Spleen (tissue), 11 donors: ENCODE measurements around the gene KANK2. TPM values are rescaled to one million over a fixed set of nuclear protein-coding genes. Genes with fewer than 3 reads are reported as not detected.

Experiments used
- DNase-seq: peaks from one replicate; pipeline ENCODE4 v3.0.0-alpha.2; 2020
- H3K27ac ChIP-seq, 8 donors: fragments of 200-600 bp; sonication (generic) in 7 of 8; 1 replicate in 4 of 8; 2 replicates in 4 of 8; pipeline versions ENCODE4 v1.5.0 to v1.8.0; 2016 to 2021; ENCODE audit warnings: inconsistent platforms in 4 of 8, mild to moderate bottlenecking in 4 of 8, moderate library complexity in 1 of 8
- H3K27me3 ChIP-seq, 7 donors: fragments of 200-600 bp; sonication (generic) in 6 of 7; replicated peaks in 1 of 7; 1 replicate in 4 of 7; 2 replicates in 3 of 7; pipeline versions ENCODE4 v1.5.0 to v1.8.0; 2016 to 2021; ENCODE audit warnings: inconsistent platforms in 3 of 7, mild to moderate bottlenecking in 1 of 7
- H3K36me3 ChIP-seq, 6 donors: fragments of 200-600 bp; sonication (generic) in 5 of 6; 1 replicate in 4 of 6; 2 replicates in 2 of 6; pipeline versions ENCODE4 v1.5.0 to v1.8.0; 2016 to 2021; ENCODE audit warnings: inconsistent platforms in 2 of 6
- H3K4me1 ChIP-seq, 6 donors: fragments of 200-600 bp; sonication (generic) in 5 of 6; 1 replicate in 3 of 6; 2 replicates in 3 of 6; pipeline versions ENCODE4 v1.5.0 to v1.8.0; 2016 to 2021; ENCODE audit warnings: inconsistent platforms in 3 of 6
- H3K4me3 ChIP-seq, 8 donors: fragments of 200-600 bp; sonication (generic) in 7 of 8; 1 replicate in 4 of 8; 2 replicates in 4 of 8; pipeline versions ENCODE4 v1.5.0 to v1.8.0; 2016 to 2021; ENCODE audit warnings: inconsistent platforms in 4 of 8, mild to moderate bottlenecking in 4 of 8, moderate library complexity in 2 of 8
- H3K9me3 ChIP-seq, 8 donors: fragments of 200-600 bp; sonication (generic) in 7 of 8; 1 replicate in 4 of 8; 2 replicates in 4 of 8; pipeline versions ENCODE4 v1.5.0 to v1.8.0; 2016 to 2021; ENCODE audit warnings: inconsistent platforms in 4 of 8
- CTCF ChIP-seq, 11 experiments: fragments of 200-600 bp in 7 of 11; fragments of 450-650 bp in 4 of 11; sonication (generic) in 4 of 11; IDR thresholded peaks in 8 of 11; conservative IDR thresholded peaks in 3 of 11; 1 replicate in 7 of 11; 2 replicates in 4 of 11; pipeline versions ENCODE4 v1.4.0 to v1.8.0; 2016 to 2021; ENCODE audit warnings: antibody characterized with exemption in 11 of 11, inconsistent platforms in 4 of 11, mild to moderate bottlenecking in 1 of 11
- POLR2A ChIP-seq, 3 donors: fragments of 450-650 bp; IDR thresholded peaks; one replicate each; pipeline ENCODE4 v1.5.1; 2017; ENCODE audit warnings: antibody characterized with exemption in 3 of 3, mild to moderate bottlenecking in 1 of 3
- POLR2AphosphoS5 ChIP-seq, 3 donors: sonication (generic); formaldehyde crosslinking; IDR thresholded peaks; one replicate each; pipeline ENCODE4 v1.5.1; 2017; ENCODE audit warnings: antibody characterized with exemption in 3 of 3
- WGBS, 5 donors: extraction: QIAGEN DNeasy Blood & Tissue Kit in 3 of 5; methylation state at CpG; one replicate each; pipeline versions ENCODE4 v1.1.5 to v1.1.7; 2013 to 2018; 5-methylcytosine and 5-hydroxymethylcytosine counted together
- intact Hi-C: fragments of 100-400 bp; cut with DNase I; formaldehyde crosslinking; loops from one replicate; pipeline ENCODE4 v1.15.0; 2023; ENCODE audit warnings: low total_unique reads
- polyA plus RNA-seq, 3 donors: library from polyadenylated mRNA; stranded (reverse); fragments of 200-250 nt; gene quantifications; one replicate each; pipeline ENCODE4 v1.2.1, GENCODE V29; 2013
- total RNA-seq, 7 donors: library from RNA; depleted of rRNA in 3 of 7; stranded (reverse); fragments of >200 nt in 3 of 7; fragmentation: NEBNext Ultra II Directional in 4 of 7; extraction: Animal tissue kit (Norgen Biotek cat#: 25700) in 4 of 7; gene quantifications; one replicate each; pipeline versions ENCODE4 v1.1.0 to v1.2.1, GENCODE V29; 2016 to 2021
- donor health status: healthy with polysubstance abuse.
- donor health status: DM: no; HTN: no; CAD: no; lungs with moderate emphysema.
- donor health status: DM: no; HTN: no; CAD: no.
- donor health status: Bipolar disorder and iron deficiency.
- donor health status: healthy.
- donor health status: DM: no; HTN: no; CAD: no.
- donor health status: DM: yes; HTN: yes; CAD: no.

The KANK2 gene
- total and polyA plus RNA-seq, 10 donors, result 16.3 to 144 (median 84.5) TPM

- Histone ChIP-seq H3K9me3 (peaks cover 0 to 17% (median 12%) of the 10 kb centered on the region in 8 donors), H3K36me3 (peaks cover 0 to 74% (median 18%) of the 10 kb centered on the region in 6 donors), H3K4me3 (no peak overlapping the region), H3K27me3 (no peaks in the 10 kb centered on the region), H3K27ac (no peak overlapping the region), H3K4me1 (no peaks in the 10 kb centered on the region)
- 88 to 97% (median 92%) methylated on average over 3 of the region's 3 CpGs for WGBS, 5 donors
- intact Hi-C loops, result no loop called here
- no peak for DNase-seq
- TF ChIP-seq POLR2AphosphoS5 (IDR thresholded peaks at IDR 0.05) (no peak), CTCF (IDR thresholded peaks at IDR 0.05 in 8 of 11, conservative IDR thresholded peaks at IDR 0.05 in 3 of 11) (no peak), POLR2A (IDR thresholded peaks at IDR 0.05) (no peak)
Observed at GRCh38 chr19:11223200-11223599, 25.9 kb upstream of the KANK2 start.

- Histone ChIP-seq H3K27ac (no peak overlapping the region), H3K36me3 (peaks cover 0 to 78% (median 18%) of the 10 kb centered on the region in 6 donors), H3K4me1 (no peaks in the 10 kb centered on the region), H3K27me3 (no peaks in the 10 kb centered on the region), H3K4me3 (no peak overlapping the region), H3K9me3 (peaks cover 0 to 17% (median 12%) of the 10 kb centered on the region in 8 donors)
- WGBS, 5 donors, result 94 to 100% (median 96%) methylated on average over 3 of the region's 3 CpGs
- intact Hi-C loops, result no loop called here
- no peak for DNase-seq
- TF ChIP-seq CTCF (IDR thresholded peaks at IDR 0.05 in 8 of 11, conservative IDR thresholded peaks at IDR 0.05 in 3 of 11) (no peak), POLR2A (IDR thresholded peaks at IDR 0.05) (no peak), POLR2AphosphoS5 (IDR thresholded peaks at IDR 0.05) (no peak)
Observed at GRCh38 chr19:11221082-11221598, 23.8 kb upstream of the KANK2 start.

GRCh38 chr19:11214387-11214786 lies 17.0 kb upstream of the KANK2 start:
- intact Hi-C loops, result no loop called here
- Histone ChIP-seq H3K27ac (no peak overlapping the region), H3K27me3 (no peaks in the 10 kb centered on the region), H3K4me3 (no peak overlapping the region), H3K9me3 (no peaks in the 10 kb centered on the region), H3K4me1 (no peaks in the 10 kb centered on the region), H3K36me3 (peaks cover 0 to 70% (median 13%) of the 10 kb centered on the region in 6 donors)
- no peak for DNase-seq
- TF ChIP-seq POLR2A (IDR thresholded peaks at IDR 0.05) (no peak), POLR2AphosphoS5 (IDR thresholded peaks at IDR 0.05) (no peak), CTCF (IDR thresholded peaks at IDR 0.05 in 8 of 11, conservative IDR thresholded peaks at IDR 0.05 in 3 of 11) (no peak)
- WGBS, 5 donors, result 80 to 98% (median 91%) methylated on average over 6 of the region's 6 CpGs

GRCh38 chr19:11210656-11210928 lies 13.2 kb upstream of the KANK2 start:
- Histone ChIP-seq H3K36me3 (peaks cover 0 to 66% (median 10%) of the 10 kb centered on the region in 6 donors), H3K27me3 (no peaks in the 10 kb centered on the region), H3K4me1 (no peaks in the 10 kb centered on the region), H3K4me3 (no peak overlapping the region), H3K9me3 (no peaks in the 10 kb centered on the region), H3K27ac (no peak overlapping the region)
- TF ChIP-seq POLR2AphosphoS5 (IDR thresholded peaks at IDR 0.05) (no peak), CTCF (IDR thresholded peaks at IDR 0.05 in 8 of 11, conservative IDR thresholded peaks at IDR 0.05 in 3 of 11) (no peak), POLR2A (IDR thresholded peaks at IDR 0.05) (no peak)
- 84 to 93% (median 91%) methylated on average over 1 of the region's 1 CpG for WGBS, 5 donors
- DNase-seq, result no peak
- intact Hi-C loops, result no loop called here
